ENCODE measurements around the gene AASS. TPM values are rescaled to one million over a fixed set of nuclear protein-coding genes. Genes with fewer than 3 reads are reported as not detected.
"Not testable (repeated sequence)": the region's sequence is repeated elsewhere in the genome, so short reads cannot be mapped to it uniquely, and the experiment has no call there.

The AASS gene
- total RNA-seq, 1 experiment from 2014 or later: 0.31 TPM

DNA sequence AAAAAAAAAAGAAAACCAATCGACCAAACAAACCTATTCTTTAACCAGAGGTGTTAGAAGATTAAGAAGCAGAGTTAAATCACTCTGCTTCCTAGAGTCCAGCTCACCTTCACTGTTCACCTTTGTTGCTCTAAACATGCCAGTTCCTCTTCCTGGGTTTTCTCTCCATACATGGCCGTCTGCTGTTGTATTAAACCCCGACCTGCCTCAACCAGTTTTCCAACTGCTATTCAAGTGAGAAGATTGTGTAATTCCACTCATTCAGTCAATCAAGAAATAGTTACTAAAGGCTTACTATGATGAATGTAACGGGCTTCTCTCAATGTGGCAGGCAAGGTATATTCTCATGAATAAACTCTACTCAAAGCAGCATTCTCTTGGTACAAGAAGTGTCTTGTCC is 8.8 kb downstream of the AASS start:
- H3K27me3 ChIP-seq (ENCODE audit: control insufficient read depth, insufficient read depth, low read length): peaks cover 5% of the 10 kb centered on the region
- TF ChIP-seq SIN3A (IDR thresholded peaks at IDR 0.05; ENCODE audit: borderline replicate concordance, insufficient read depth, low read depth, low read length) (no peak), TCF7L2 (IDR thresholded peaks at IDR 0.05; ENCODE audit: low read depth, low read length) (no peak), POLR2AphosphoS5 (IDR thresholded peaks at IDR 0.05; ENCODE audit: low read depth, low read length) (no peak)
- TF ChIP-seq, protein P1, sequence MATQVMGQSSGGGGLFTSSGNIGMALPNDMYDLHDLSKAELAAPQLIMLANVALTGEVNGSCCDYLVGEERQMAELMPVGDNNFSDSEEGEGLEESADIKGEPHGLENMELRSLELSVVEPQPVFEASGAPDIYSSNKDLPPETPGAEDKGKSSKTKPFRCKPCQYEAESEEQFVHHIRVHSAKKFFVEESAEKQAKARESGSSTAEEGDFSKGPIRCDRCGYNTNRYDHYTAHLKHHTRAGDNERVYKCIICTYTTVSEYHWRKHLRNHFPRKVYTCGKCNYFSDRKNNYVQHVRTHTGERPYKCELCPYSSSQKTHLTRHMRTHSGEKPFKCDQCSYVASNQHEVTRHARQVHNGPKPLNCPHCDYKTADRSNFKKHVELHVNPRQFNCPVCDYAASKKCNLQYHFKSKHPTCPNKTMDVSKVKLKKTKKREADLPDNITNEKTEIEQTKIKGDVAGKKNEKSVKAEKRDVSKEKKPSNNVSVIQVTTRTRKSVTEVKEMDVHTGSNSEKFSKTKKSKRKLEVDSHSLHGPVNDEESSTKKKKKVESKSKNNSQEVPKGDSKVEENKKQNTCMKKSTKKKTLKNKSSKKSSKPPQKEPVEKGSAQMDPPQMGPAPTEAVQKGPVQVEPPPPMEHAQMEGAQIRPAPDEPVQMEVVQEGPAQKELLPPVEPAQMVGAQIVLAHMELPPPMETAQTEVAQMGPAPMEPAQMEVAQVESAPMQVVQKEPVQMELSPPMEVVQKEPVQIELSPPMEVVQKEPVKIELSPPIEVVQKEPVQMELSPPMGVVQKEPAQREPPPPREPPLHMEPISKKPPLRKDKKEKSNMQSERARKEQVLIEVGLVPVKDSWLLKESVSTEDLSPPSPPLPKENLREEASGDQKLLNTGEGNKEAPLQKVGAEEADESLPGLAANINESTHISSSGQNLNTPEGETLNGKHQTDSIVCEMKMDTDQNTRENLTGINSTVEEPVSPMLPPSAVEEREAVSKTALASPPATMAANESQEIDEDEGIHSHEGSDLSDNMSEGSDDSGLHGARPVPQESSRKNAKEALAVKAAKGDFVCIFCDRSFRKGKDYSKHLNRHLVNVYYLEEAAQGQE (IDR thresholded peaks at IDR 0.05; ENCODE audit: insufficient read depth in 1 of 2, low read depth in 2 of 2, low read length in 1 of 2): no peak
- TF ChIP-seq, protein P2, sequence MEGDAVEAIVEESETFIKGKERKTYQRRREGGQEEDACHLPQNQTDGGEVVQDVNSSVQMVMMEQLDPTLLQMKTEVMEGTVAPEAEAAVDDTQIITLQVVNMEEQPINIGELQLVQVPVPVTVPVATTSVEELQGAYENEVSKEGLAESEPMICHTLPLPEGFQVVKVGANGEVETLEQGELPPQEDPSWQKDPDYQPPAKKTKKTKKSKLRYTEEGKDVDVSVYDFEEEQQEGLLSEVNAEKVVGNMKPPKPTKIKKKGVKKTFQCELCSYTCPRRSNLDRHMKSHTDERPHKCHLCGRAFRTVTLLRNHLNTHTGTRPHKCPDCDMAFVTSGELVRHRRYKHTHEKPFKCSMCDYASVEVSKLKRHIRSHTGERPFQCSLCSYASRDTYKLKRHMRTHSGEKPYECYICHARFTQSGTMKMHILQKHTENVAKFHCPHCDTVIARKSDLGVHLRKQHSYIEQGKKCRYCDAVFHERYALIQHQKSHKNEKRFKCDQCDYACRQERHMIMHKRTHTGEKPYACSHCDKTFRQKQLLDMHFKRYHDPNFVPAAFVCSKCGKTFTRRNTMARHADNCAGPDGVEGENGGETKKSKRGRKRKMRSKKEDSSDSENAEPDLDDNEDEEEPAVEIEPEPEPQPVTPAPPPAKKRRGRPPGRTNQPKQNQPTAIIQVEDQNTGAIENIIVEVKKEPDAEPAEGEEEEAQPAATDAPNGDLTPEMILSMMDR (IDR thresholded peaks at IDR 0.05): no peak
- ATAC-seq (no peak), DNase-seq (ENCODE audit: low read depth, low spot score) (no peak)
- H3K36me3 ChIP-seq (ENCODE audit: control insufficient read depth, insufficient read depth, low read length): no peaks in the 10 kb centered on the region
- no peak overlapping the region for H3K4me3 ChIP-seq (ENCODE audit: low read depth in 2 of 2, low read length in 2 of 2)
- H3K27ac ChIP-seq (ENCODE audit: low read length): no peak overlapping the region
- intact Hi-C loops (cut with micrococcal nuclease; ENCODE audit: unreplicated experiment) (no loop called here), in situ Hi-C loops (cut with HindIII; ENCODE audit: low pct_unique_long_range_greater_than_20kb, low sequenced_read_pairs) (no loop called here)
- no TSS peak for BruUV-seq (replicated peaks)
- H3K9me3 ChIP-seq (ENCODE audit: control insufficient read depth, insufficient read depth, low read depth, low read length): no peaks in the 10 kb centered on the region
- H3K4me1 ChIP-seq (ENCODE audit: control insufficient read depth, insufficient read depth, low read length): no peaks in the 10 kb centered on the region
- ChIA-PET CTCF (no interaction called here), POLR2A (no interaction called here)

DNA sequence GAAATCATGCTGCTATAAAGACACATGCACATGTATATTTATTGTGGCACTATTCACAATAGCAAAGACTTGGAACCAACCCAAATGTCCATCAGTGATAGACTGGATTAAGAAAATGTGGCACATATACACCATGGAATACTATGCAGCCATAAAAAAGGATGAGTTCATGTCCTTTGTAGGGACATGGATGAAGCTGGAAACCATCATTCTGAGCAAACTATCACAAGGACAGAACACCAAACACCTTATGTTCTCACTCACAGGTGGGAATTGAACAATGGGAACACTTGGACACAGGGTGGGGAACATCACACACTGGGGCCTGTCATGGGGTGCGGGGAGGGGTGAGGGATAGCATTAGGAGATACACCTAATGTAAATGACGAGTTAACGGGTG is 9.3 kb downstream of the AASS start:
- ATAC-seq; DNase-seq (ENCODE audit: low read depth, low spot score); H3K36me3 ChIP-seq (ENCODE audit: control insufficient read depth, insufficient read depth, low read length); H3K27me3 ChIP-seq (ENCODE audit: control insufficient read depth, insufficient read depth, low read length); H3K27ac ChIP-seq (ENCODE audit: low read length); H3K9me3 ChIP-seq (ENCODE audit: control insufficient read depth, insufficient read depth, low read depth, low read length); CTCF ChIA-PET; in situ Hi-C loops (cut with HindIII; ENCODE audit: low pct_unique_long_range_greater_than_20kb, low sequenced_read_pairs); H3K4me3 ChIP-seq (ENCODE audit: low read depth in 2 of 2, low read length in 2 of 2); POLR2A ChIA-PET; intact Hi-C loops (cut with micrococcal nuclease; ENCODE audit: unreplicated experiment); H3K4me1 ChIP-seq (ENCODE audit: control insufficient read depth, insufficient read depth, low read length); BruUV-seq (replicated peaks): not testable (repeated sequence)

DNA sequence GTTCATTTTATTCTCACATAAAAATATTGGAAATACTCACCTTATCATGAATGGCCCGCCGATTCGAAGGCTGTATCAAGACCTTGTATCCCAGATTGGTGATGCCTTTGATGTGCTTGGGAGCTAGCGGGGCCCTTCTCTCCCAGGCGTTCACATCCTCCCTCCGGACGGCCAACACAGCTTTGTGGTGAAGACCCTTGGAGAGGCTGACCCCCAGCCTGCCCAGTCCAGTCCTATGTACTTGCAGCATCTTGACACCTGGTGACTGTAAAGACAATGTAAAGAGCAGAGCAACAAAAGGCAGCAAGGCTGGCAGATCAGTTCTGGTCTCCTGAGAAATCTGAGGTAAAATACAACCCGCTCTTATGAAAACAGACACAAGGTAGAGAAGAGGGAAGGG is 10.6 kb downstream of the AASS start:
- in situ Hi-C loops (cut with HindIII; ENCODE audit: low pct_unique_long_range_greater_than_20kb, low sequenced_read_pairs): no loop called here
- no peak overlapping the region for H3K27ac ChIP-seq (ENCODE audit: low read length)
- no peaks in the 10 kb centered on the region for H3K4me1 ChIP-seq (ENCODE audit: control insufficient read depth, insufficient read depth, low read length)
- BruUV-seq (replicated peaks): no TSS peak
- DNase-seq (ENCODE audit: low read depth, low spot score): no peak
- ChIA-PET POLR2A (no interaction called here), CTCF (no interaction called here)
- H3K9me3 ChIP-seq (ENCODE audit: control insufficient read depth, insufficient read depth, low read depth, low read length): no peaks in the 10 kb centered on the region
- intact Hi-C loops (cut with micrococcal nuclease; ENCODE audit: unreplicated experiment): no loop called here
- peaks cover 4% of the 10 kb centered on the region for H3K27me3 ChIP-seq (ENCODE audit: control insufficient read depth, insufficient read depth, low read length)
- no peaks in the 10 kb centered on the region for H3K36me3 ChIP-seq (ENCODE audit: control insufficient read depth, insufficient read depth, low read length)
- H3K4me3 ChIP-seq (ENCODE audit: low read depth in 2 of 2, low read length in 2 of 2): no peak overlapping the region
- no peak for ATAC-seq
- TF ChIP-seq SIN3A (IDR thresholded peaks at IDR 0.05; ENCODE audit: borderline replicate concordance, insufficient read depth, low read depth, low read length): no peak
- no peak for TF ChIP-seq POLR2AphosphoS5 (IDR thresholded peaks at IDR 0.05; ENCODE audit: low read depth, low read length)
- TF ChIP-seq, protein P1 (IDR thresholded peaks at IDR 0.05; ENCODE audit: insufficient read depth in 1 of 2, low read depth in 2 of 2, low read length in 1 of 2): no peak
- TF ChIP-seq, protein P2 (IDR thresholded peaks at IDR 0.05): no peak
- no peak for TF ChIP-seq TCF7L2 (IDR thresholded peaks at IDR 0.05; ENCODE audit: low read depth, low read length)
